ENCODE results near the gene IGSF23.
"Not testable (repeated sequence)": the region's sequence is repeated elsewhere in the genome, so short reads cannot be mapped to it uniquely, and the experiment has no call there.

DNA sequence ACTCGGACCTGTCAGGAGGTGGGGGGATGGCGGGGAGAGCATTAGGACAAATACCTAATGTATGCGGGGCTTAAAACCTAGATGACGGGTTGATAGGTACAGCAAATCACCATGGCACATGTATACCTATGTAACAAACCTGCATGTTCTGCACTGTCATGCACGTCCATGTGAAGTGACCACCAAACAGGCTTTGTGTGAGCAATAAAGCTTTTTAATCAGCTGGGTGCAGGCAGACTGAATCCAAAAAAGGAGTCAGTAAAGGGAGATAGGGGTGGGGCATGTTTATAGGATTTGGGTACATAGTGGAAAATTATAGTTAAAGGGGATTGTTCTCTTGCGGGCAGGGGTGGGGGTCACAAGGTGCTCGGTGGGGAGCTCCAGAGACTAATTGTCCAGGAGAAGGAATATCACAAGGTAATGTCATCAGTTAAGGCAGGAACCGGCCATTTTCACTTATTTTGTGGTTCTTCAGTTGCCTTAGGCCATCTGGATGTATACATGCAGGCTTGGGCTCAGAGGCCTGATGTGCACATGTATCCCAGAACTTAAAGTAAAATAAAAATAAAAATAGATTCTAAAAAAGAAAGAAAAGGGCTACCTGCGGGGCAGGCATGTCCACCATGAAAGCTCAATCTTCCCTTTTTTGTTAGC, 21.9 kb upstream of the IGSF23 start:
- TF ChIP-seq, protein P1, sequence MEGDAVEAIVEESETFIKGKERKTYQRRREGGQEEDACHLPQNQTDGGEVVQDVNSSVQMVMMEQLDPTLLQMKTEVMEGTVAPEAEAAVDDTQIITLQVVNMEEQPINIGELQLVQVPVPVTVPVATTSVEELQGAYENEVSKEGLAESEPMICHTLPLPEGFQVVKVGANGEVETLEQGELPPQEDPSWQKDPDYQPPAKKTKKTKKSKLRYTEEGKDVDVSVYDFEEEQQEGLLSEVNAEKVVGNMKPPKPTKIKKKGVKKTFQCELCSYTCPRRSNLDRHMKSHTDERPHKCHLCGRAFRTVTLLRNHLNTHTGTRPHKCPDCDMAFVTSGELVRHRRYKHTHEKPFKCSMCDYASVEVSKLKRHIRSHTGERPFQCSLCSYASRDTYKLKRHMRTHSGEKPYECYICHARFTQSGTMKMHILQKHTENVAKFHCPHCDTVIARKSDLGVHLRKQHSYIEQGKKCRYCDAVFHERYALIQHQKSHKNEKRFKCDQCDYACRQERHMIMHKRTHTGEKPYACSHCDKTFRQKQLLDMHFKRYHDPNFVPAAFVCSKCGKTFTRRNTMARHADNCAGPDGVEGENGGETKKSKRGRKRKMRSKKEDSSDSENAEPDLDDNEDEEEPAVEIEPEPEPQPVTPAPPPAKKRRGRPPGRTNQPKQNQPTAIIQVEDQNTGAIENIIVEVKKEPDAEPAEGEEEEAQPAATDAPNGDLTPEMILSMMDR (IDR thresholded peaks at IDR 0.05) = not testable (repeated sequence)
- TF ChIP-seq EZH2, EZH2phosphoT487 (IDR thresholded peaks at IDR 0.05): not testable (repeated sequence)
